Gastroesophageal sphincter (tissue), 4 donors: ENCODE measurements around the gene NR1I2. TPM values are rescaled to one million over a fixed set of nuclear protein-coding genes. Genes with fewer than 3 reads are reported as not detected.

Experiments used
- ATAC-seq: fragments of 150-250 bp; one replicate; pipeline ENCODE4 v1.9.1; 2016; ENCODE audit warnings: mild to moderate bottlenecking, moderate library complexity
- H3K27ac ChIP-seq, 4 donors: fragments of 200-600 bp; sonication (generic) in 3 of 4; 1 replicate in 3 of 4; 2 replicates in 1 of 4; pipeline ENCODE4 v1.5.1; 2016 to 2019
- H3K27me3 ChIP-seq: fragments of 200-600 bp; sonication (generic); one replicate; pipeline ENCODE4 v1.5.1; 2019
- H3K36me3 ChIP-seq, 2 donors: fragments of 200-600 bp; sonication (generic); one replicate each; pipeline ENCODE4 v1.5.1; 2019; ENCODE audit warnings: control low read depth in 1 of 2
- H3K4me1 ChIP-seq, 3 donors: fragments of 200-600 bp; sonication (generic); 1 replicate in 2 of 3; 2 replicates in 1 of 3; pipeline ENCODE4 v1.5.1; 2016 to 2019; ENCODE audit warnings: control low read depth in 2 of 3
- H3K4me3 ChIP-seq, 2 donors: fragments of 200-600 bp; sonication (generic); one replicate each; pipeline ENCODE4 v1.5.1; 2019; ENCODE audit warnings: mild to moderate bottlenecking in 1 of 2, moderate library complexity in 1 of 2
- H3K9me3 ChIP-seq, 3 donors: fragments of 200-600 bp; sonication (generic); one replicate each; pipeline ENCODE4 v1.5.1; 2017 to 2019; ENCODE audit warnings: control low read depth in 2 of 3
- EP300 ChIP-seq: sonication (generic); formaldehyde crosslinking; IDR thresholded peaks from one replicate; pipeline ENCODE4 v1.6.1; 2017; ENCODE audit warnings: antibody characterized with exemption, mild to moderate bottlenecking
- POLR2A ChIP-seq, 2 donors: fragments of 450-650 bp; IDR thresholded peaks; one replicate each; pipeline ENCODE4 v1.6.1; 2017; ENCODE audit warnings: antibody characterized with exemption in 2 of 2, mild to moderate bottlenecking in 2 of 2, moderate library complexity in 1 of 2
- POLR2AphosphoS5 ChIP-seq: sonication (generic); formaldehyde crosslinking; IDR thresholded peaks from one replicate; pipeline ENCODE4 v1.6.1; 2017; ENCODE audit warnings: antibody characterized with exemption
- WGBS, 2 donors: methylation state at CpG; one replicate each; pipeline ENCODE4 v1.1.5; 2018; ENCODE audit warnings: low coverage in 1 of 2; 5-methylcytosine and 5-hydroxymethylcytosine counted together
- total RNA-seq, 4 donors: library from RNA; depleted of rRNA; stranded (reverse); fragments of >200 nt; gene quantifications; one replicate each; pipeline ENCODE4 v1.1.0, GENCODE V29; 2016
- TF ChIP-seq, protein P1 (sequence below), 4 experiments: fragments of 200-600 bp in 2 of 4; fragments of 450-650 bp in 2 of 4; sonication (generic) in 1 of 4; IDR thresholded peaks; one replicate each; pipeline ENCODE4 v1.5.1; 2017 to 2019; ENCODE audit warnings: antibody characterized with exemption in 4 of 4, mild to moderate bottlenecking in 2 of 4, moderate library complexity in 2 of 4

NR1I2 gene
- total RNA-seq, 4 donors from 2014 or later: not detected

- Histone ChIP-seq H3K36me3 (no peaks in the 10 kb centered on the region), H3K27ac (no peak overlapping the region), H3K9me3 (no peaks in the 10 kb centered on the region), H3K4me1 (no peaks in the 10 kb centered on the region), H3K27me3 (no peaks in the 10 kb centered on the region), H3K4me3 (no peak overlapping the region)
- 75 to 83% methylated on average over 2 of the region's 2 CpGs for WGBS, 2 donors
- TF ChIP-seq POLR2AphosphoS5 (no peak), POLR2A (IDR thresholded peaks at IDR 0.05) (no peak), EP300 (no peak)
- TF ChIP-seq, protein P1, sequence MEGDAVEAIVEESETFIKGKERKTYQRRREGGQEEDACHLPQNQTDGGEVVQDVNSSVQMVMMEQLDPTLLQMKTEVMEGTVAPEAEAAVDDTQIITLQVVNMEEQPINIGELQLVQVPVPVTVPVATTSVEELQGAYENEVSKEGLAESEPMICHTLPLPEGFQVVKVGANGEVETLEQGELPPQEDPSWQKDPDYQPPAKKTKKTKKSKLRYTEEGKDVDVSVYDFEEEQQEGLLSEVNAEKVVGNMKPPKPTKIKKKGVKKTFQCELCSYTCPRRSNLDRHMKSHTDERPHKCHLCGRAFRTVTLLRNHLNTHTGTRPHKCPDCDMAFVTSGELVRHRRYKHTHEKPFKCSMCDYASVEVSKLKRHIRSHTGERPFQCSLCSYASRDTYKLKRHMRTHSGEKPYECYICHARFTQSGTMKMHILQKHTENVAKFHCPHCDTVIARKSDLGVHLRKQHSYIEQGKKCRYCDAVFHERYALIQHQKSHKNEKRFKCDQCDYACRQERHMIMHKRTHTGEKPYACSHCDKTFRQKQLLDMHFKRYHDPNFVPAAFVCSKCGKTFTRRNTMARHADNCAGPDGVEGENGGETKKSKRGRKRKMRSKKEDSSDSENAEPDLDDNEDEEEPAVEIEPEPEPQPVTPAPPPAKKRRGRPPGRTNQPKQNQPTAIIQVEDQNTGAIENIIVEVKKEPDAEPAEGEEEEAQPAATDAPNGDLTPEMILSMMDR (IDR thresholded peaks at IDR 0.05): no peak
- no peak for ATAC-seq
Observed at GRCh38 chr3:119783255-119783654, 1.4 kb downstream of the NR1I2 start.

GRCh38 chr3:119783883-119784282, 2.0 kb downstream of the NR1I2 start:
- TF ChIP-seq, protein P1 (IDR thresholded peaks at IDR 0.05): no peak
- no peak for TF ChIP-seq EP300
- no peak for TF ChIP-seq POLR2AphosphoS5
- TF ChIP-seq POLR2A (IDR thresholded peaks at IDR 0.05): no peak
- Histone ChIP-seq H3K27me3 (no peaks in the 10 kb centered on the region), H3K27ac (no peak overlapping the region), H3K4me3 (no peak overlapping the region), H3K4me1 (no peaks in the 10 kb centered on the region), H3K9me3 (no peaks in the 10 kb centered on the region), H3K36me3 (no peaks in the 10 kb centered on the region)
- WGBS, 2 donors: 63 to 67% methylated on average over 6 to 7 of the region's 7 CpGs
- ATAC-seq: no peak

- H3K27me3 ChIP-seq: no peaks in the 10 kb centered on the region
- no peak overlapping the region for H3K4me3 ChIP-seq
- no peaks in the 10 kb centered on the region for H3K4me1 ChIP-seq
- no peak for TF ChIP-seq POLR2A (IDR thresholded peaks at IDR 0.05)
- TF ChIP-seq, protein P1 (IDR thresholded peaks at IDR 0.05): no peak
- no peak for TF ChIP-seq POLR2AphosphoS5
- no peak for TF ChIP-seq EP300
- ATAC-seq: no peak
- WGBS, 2 donors: 80 to 90% methylated on average over 1 to 2 of the region's 2 CpGs
- no peaks in the 10 kb centered on the region for H3K36me3 ChIP-seq
- H3K27ac ChIP-seq: no peak overlapping the region
- no peaks in the 10 kb centered on the region for H3K9me3 ChIP-seq
Observed at GRCh38 chr3:119786409-119786808, 4.5 kb downstream of the NR1I2 start.

DNA sequence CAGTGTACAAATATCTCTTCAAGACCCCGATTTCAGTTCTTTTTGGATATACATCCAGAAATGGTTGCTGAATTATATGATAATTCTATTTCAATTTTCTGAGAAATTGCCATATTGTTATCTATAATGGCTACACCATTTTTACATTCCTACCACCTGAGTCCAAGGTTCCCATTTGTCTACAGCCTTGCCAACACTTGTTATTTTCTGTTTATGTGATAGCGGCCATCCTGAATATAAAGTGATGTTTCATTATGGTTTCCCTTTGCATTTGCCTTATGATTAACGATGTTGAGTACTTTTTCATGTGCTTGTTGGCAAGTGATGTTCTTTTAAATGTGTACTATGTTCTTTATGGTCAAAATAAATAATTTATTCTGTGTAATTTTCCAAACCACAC, 8.5 kb downstream of the NR1I2 start:
- no peak overlapping the region for H3K27ac ChIP-seq
- no peak overlapping the region for H3K4me3 ChIP-seq
- ATAC-seq: no peak
- no peaks in the 10 kb centered on the region for H3K9me3 ChIP-seq
- no peaks in the 10 kb centered on the region for H3K27me3 ChIP-seq
- 71 to 73% methylated on average over 3 of the region's 3 CpGs for WGBS, 2 donors
- no peak for TF ChIP-seq EP300
- TF ChIP-seq, protein P1 (IDR thresholded peaks at IDR 0.05): no peak
- no peak for TF ChIP-seq POLR2A (IDR thresholded peaks at IDR 0.05)
- no peak for TF ChIP-seq POLR2AphosphoS5
- no peaks in the 10 kb centered on the region for H3K36me3 ChIP-seq
- H3K4me1 ChIP-seq: no peaks in the 10 kb centered on the region

DNA sequence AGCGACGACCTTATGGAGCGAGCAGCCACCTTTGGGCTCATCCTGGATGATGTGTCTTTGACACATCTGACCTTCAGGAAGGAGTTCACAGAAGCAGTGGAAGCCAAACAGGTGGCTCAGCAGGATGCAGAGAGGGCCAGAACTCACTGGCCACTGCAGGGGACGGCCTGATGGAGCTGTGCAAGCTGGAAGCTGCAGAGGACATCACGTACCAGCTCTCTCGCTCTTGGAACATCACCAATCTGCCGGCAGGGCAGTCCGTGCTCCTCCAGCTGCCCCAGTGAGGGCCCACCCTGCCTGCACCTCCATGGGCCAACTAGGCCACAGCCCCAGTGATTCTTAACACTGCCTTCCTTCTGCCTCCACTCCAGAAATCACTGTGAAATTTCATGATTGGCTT, 10.4 kb downstream of the NR1I2 start:
- TF ChIP-seq, protein P1 (IDR thresholded peaks at IDR 0.05): no peak
- TF ChIP-seq EP300: no peak
- TF ChIP-seq POLR2A (IDR thresholded peaks at IDR 0.05): no peak
- TF ChIP-seq POLR2AphosphoS5: no peak
- Histone ChIP-seq H3K27ac (no peak overlapping the region), H3K4me1 (no peaks in the 10 kb centered on the region), H3K4me3 (no peak overlapping the region), H3K27me3 (no peaks in the 10 kb centered on the region), H3K36me3 (no peaks in the 10 kb centered on the region), H3K9me3 (no peaks in the 10 kb centered on the region)
- WGBS, 2 donors: 100% methylated on average over 2 of the region's 8 CpGs; no CpG with 5 or more reads in 1 of the 2 donors
- ATAC-seq: no peak
